ENCODE results near the gene METTL9.

Gene METTL9

DNA sequence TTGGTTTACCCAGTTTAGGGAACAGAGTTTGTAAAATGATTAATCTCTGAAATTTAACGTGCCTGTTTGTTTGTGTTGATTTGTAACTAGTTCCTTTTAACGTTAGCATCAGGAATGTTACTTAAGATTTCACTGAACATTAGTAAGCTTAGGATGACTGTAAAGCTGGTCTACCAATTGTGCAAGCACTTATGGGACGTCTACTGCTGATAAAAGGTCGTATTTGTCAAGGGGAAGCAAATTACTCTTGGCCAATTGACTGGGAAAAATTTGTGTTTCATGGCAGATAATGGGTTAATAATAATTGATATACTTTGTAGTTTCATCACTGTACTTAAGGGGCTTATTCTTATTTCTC lies 11.8 kb downstream of the METTL9 start:
- no peak overlapping the region for H3K4me3 ChIP-seq (ENCODE audit: low read depth, low read length)
- peak; percentile 69 for DNase-seq (ENCODE audit: low read depth)
- TF ChIP-seq CTCF (IDR thresholded peaks at IDR 0.05; ENCODE audit: low read depth, low read length): no peak
- no peak for TF ChIP-seq MYC (IDR thresholded peaks at IDR 0.05; ENCODE audit: low read depth, low read length)
- TF ChIP-seq POLR2A (IDR thresholded peaks at IDR 0.05; ENCODE audit: extremely low read depth, insufficient read length): no peak

DNA sequence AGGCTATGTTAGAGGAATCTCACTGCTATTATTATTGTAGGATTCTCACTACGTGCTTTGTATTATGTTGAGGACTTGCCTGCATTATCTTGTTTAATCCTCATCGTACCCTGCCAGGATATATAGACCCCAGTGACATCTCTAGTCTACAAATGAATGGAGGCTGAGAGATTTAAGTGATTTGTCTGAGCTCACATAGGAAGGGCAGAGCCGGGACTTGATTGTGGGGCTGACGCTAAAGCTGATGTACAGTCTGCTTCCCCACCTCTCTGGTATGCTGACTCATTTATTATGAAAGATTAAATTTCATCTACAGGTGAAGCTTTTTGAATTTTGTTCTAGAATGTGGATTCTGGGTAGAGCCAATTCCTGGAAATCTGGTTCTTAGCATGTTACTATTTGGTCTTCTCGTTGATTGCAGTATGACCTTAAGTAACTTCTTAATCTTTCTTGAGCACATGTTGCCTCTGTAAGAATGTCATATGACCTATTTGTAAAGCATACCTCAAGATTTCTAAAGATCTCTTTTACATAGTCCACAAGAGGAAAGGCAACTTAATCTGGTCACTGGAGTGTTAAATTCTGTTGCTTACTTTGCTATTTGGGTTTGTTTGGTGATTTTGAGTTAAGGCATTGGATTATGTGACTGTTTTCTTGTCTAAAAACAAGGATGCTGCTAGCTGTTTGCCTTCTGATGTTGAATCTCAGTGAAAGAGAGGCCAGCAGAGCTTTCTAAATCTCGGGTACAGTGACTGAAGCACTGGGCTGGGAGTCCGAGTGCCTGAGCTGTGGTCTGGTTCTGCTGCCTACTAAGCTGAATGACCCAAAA lies 12.4 kb downstream of the METTL9 start:
- DNase-seq (ENCODE audit: low read depth): no peak
- no peak overlapping the region for H3K4me3 ChIP-seq (ENCODE audit: low read depth, low read length)

GRCh38 chr16:21613361-21613760 lies 14.0 kb downstream of the METTL9 start:
- no peak for DNase-seq (ENCODE audit: low read depth)
- TF ChIP-seq MYC (IDR thresholded peaks at IDR 0.05; ENCODE audit: low read depth, low read length): no peak
- TF ChIP-seq CTCF (IDR thresholded peaks at IDR 0.05; ENCODE audit: low read depth, low read length): no peak
- no peak for TF ChIP-seq POLR2A (IDR thresholded peaks at IDR 0.05; ENCODE audit: extremely low read depth, insufficient read length)
- TF ChIP-seq, protein P1, sequence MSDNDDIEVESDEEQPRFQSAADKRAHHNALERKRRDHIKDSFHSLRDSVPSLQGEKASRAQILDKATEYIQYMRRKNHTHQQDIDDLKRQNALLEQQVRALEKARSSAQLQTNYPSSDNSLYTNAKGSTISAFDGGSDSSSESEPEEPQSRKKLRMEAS (IDR thresholded peaks at IDR 0.05; ENCODE audit: low read depth, low read length): no peak
- no peak overlapping the region for H3K4me3 ChIP-seq (ENCODE audit: low read depth, low read length)

More for the DNA sequence above, 12.4 kb downstream of the METTL9 start:
- TF ChIP-seq POLR2A (IDR thresholded peaks at IDR 0.05; ENCODE audit: extremely low read depth, insufficient read length): no peak
- TF ChIP-seq MYC (IDR thresholded peaks at IDR 0.05; ENCODE audit: low read depth, low read length): no peak
- TF ChIP-seq CTCF (IDR thresholded peaks at IDR 0.05; ENCODE audit: low read depth, low read length): no peak
- TF ChIP-seq, protein P1 (IDR thresholded peaks at IDR 0.05; ENCODE audit: low read depth, low read length): no peak

DNA sequence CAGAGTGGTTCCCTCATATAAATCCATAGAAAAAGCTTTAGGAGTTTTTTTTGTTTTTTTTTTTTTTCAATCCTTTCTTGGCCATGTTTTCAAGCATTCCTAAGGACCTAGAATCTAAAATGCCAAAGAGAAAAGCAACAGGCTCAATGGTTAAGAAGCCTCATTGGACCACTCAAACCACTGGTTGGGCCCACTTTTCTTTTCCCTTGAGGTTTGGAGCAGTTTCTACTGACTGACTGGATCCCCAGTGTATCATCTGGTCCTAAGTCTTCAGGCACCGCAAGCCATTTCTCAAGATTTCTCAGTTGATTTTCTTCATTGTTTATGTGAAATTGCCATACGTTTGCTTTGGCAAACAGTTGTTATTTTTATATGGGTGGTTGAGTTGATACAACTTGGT lies 14.4 kb downstream of the METTL9 start:
- no peak for TF ChIP-seq MYC (IDR thresholded peaks at IDR 0.05; ENCODE audit: low read depth, low read length)
- TF ChIP-seq POLR2A (IDR thresholded peaks at IDR 0.05; ENCODE audit: extremely low read depth, insufficient read length): no peak
- TF ChIP-seq, protein P1 (IDR thresholded peaks at IDR 0.05; ENCODE audit: low read depth, low read length): no peak
- no peak for TF ChIP-seq CTCF (IDR thresholded peaks at IDR 0.05; ENCODE audit: low read depth, low read length)
- no peak overlapping the region for H3K4me3 ChIP-seq (ENCODE audit: low read depth, low read length)
- DNase-seq (ENCODE audit: low read depth): no peak

DNA sequence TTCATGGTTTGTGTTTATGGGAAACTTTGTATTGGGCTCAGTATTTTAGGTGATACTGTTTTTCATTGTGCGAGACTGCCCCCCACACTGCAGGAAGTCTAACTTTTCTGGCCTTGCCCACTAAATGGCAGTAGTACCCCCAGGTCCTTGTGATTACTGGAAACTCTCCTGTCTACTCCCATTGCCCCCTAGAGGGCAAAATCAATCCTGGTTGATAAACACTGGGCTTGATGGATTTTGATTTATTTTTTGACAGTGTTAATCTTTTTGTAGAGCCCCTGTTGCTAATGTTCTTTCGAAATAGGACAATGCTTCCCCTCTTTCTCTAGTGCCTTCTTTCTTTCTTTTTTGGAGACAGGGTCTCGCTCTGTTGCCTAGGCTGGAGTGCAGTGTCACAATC lies 15.5 kb downstream of the METTL9 start:
- peak; percentile 23 for DNase-seq (ENCODE audit: low read depth)
- H3K4me3 ChIP-seq (ENCODE audit: low read depth, low read length): no peak overlapping the region
- TF ChIP-seq POLR2A (IDR thresholded peaks at IDR 0.05; ENCODE audit: extremely low read depth, insufficient read length) (no peak), CTCF (IDR thresholded peaks at IDR 0.05; ENCODE audit: low read depth, low read length) (peak; percentile 33), MYC (IDR thresholded peaks at IDR 0.05; ENCODE audit: low read depth, low read length) (no peak)
- TF ChIP-seq, protein P1 (IDR thresholded peaks at IDR 0.05; ENCODE audit: low read depth, low read length): no peak
